DMS114 treated with DMSO at 0.1 percent for 48 hours (cell line): ENCODE data around the gene NAPB.
"Not testable (repeated sequence)": the region's sequence is repeated elsewhere in the genome, so short reads cannot be mapped to it uniquely, and the experiment has no call there.

Source experiments
- DNase-seq: peaks from one replicate; lab custom pipeline; 2025; ENCODE audit not compliant: unreplicated experiment; lab: John Stamatoyannopoulos, UW

The NAPB gene

DNA sequence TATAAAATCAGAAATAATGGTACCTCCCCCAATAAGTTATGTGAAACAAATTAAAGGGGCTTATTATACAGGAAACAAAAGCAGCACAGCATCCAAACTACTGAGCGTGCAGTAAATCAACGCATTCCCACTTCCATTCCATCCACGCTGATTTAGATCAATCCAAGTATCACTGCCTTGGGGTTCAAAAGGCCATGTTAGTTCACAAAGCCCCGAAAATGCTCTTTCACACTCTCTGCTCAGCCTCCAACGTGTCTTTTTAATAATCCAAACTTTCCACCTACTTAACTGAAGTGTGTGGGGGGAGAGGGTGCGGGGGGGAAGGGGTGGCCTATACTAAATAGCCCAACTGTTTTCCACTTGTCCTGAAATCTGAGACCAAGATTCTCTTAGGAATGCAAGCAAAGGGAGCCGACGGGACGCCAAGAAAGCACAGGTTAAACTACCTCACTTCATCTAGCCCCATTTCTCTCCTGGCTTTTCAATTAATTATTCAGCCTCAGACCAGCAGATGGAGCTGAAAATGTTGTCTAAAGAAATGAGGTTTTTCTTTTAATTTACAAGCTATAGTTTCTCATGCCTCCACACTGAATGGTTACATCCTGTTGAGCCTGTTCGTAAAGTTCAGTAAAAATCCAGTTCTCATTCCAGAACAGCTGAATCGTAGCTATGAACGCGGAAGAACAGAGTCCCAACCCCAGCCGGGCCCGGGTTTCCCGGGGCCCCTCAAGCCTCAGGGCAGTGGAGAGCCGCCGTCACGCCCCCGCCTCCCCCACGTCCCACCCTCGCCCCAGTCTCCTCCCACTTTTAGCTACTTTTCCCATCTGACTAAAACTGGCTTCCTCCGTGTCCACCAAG lies 71.7 kb downstream of the NAPB start:
- peak; percentile 68 for DNase-seq

DNA sequence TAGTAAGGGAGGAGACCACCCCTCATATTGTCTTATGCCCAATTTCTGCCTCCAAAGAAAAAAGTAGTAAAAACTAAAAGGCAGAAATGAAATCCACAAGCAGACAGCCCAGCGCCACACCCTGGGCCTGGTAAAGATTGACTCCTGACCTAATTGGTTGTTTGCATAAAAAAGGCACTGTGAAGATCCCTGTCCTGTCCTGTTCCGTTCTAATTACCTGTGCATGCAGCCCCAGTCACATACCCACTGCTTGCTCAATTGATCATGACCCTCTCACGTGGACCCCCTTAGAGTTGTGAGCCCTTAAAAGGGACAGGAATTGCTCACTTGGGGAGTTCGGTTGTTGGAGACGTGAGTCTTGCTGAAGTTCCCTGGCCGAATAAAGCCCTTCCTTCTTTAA lies 72.8 kb downstream of the NAPB start:
- DNase-seq: not testable (repeated sequence)

DNA sequence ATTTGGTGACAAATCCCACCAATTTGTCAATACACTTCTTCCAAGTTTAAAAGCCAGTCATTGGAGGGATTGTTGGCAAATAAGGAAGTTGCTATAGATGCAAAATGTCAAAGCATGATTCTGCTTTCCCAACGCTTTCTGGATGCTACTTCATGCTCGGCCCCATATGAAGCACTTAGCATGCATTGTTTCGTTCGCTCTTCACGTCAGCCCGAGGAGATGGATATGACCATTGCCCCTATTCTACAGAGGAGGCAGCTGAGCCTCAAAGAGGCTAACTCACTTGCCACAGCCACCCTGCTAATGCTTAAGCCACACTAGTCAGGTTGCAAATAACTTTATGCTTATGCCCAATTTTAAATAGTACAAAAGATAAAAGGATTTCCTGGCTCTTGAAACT lies 73.5 kb downstream of the NAPB start:
- no peak for DNase-seq

- no peak for DNase-seq
Observed at GRCh38 chr20:23346002-23346401, 75.3 kb downstream of the NAPB start.

- no peak for DNase-seq
Observed at GRCh38 chr20:23344336-23344735, 77.0 kb downstream of the NAPB start.

- no peak for DNase-seq
Observed at GRCh38 chr20:23343590-23343989, 77.7 kb downstream of the NAPB start.

DNA sequence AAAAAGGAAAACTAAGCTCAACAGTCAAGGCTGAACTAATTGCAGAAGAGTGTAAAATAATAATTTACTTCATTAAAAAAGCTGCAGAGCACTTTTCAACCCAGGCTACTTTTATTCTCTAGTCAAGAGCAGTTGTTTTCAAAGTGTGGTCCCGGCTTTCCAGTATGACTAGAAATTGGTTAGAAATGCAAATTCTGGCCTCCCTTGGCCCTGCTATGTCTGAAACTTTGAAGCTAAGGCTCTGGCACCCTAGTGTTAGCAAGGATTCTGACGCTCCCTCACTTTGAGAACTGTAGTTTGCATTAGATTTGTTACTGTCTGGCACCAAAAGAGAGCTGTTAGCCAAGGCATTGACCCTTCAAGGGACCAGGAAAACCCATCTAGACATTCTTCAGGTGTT lies 80.2 kb downstream of the NAPB start:
- no peak for DNase-seq

DNA sequence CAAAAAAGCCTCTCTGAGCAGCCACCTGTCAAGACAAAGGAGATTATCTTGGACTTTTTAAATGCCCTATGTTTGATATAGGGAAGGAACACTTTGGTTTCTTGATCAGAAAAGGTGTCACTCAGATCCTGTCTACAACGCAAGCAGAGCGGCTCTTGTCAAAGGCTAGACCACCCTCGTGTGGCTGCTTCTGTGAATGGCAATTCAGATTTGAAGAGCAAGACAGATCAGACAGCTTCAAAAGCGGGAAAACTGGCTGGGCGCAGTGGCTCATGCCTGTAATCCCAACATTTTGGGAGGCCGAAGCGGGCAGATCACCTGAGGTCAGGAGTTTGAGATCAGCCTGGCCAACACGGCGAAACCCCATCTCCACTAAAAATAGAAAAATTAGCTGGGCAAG lies 80.8 kb downstream of the NAPB start:
- DNase-seq: peak; percentile 43

GRCh38 chr20:23339986-23340385 lies 81.3 kb downstream of the NAPB start:
- DNase-seq: no peak

DNA sequence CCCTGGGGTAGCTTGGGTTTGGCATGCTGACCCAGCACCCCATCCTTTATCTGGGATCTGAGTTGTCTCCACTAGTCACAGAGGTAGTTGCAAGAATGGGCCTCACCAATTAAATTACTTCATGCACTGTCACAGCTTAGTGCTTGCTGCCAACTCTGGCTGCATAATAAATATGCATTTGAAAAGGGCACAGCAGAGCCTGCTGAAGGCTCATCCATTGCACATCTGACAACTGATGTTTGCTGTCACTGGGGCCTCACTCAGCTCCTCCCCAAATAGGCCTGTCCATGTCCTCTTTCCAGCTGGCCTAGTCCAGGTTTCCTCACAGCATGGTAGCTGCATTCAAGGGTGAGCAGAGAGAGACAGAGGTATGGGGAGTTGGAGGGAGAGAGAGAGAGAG lies 84.0 kb downstream of the NAPB start:
- no peak for DNase-seq

DNA sequence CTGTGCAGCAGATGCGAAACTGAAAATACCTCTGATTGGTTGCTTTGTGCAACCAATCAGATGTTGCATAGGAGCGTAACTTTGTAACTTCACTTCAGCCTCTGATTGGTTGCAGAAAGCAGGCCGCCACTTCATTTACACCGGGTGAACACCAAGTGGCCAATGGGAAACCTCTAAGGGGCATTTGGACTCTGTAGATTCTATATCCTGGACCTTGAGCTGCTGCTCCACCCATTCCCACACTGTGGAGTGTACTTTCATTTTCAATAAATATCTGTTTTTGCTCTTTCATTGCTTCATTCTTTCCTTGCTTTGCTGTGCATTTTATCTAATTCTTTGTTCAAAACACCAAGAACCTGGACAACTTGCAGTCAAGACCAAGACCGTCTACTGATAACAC lies 84.8 kb downstream of the NAPB start:
- DNase-seq: no peak

GRCh38 chr20:23335521-23335920 lies 85.8 kb downstream of the NAPB start:
- DNase-seq: no peak

- no peak for DNase-seq
Observed at GRCh38 chr20:23334111-23334510, 87.2 kb downstream of the NAPB start.

- no peak for DNase-seq
Observed at GRCh38 chr20:23332467-23332866, 88.8 kb downstream of the NAPB start.

DNA sequence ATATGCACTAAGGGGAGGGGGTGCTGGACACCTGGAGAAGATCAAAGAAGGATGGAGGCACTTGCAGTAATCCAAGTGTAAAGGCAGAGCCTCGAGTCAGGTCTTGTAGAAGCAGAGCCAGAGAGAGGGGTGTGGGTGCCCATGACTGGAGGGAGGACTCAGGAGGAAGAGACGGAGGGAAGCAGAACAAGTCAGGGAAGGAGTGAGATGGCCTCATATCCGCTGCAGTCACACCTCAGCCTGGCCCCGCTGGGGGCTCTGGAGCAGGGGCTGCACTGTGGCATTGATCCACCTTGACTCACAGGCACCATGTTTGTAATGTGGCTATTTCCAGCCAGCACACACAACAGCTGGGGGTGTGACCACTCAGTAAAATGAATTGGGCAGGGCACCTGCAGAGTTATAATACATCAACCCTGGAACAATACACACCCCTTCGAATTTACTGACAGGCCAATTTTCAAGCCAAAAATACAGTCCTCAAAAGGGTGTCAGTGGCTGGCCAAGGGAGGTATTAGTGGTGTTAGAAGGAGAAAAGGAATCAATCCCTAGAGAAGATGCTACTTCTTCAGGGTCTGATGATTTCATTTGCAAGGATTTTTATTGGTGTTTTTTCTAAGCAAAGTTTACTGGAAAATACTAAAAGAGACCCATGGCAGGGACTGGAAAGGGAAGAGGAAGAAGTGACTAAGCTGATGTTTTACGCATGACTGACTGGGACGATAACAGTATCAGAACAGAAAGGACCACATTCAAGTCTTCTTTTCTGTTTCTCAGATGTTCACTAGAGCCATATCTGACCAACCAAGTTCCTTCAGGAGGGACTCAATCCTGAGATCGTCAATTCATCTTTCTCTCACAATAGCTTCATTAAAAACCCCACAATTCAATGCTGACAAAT lies 89.6 kb downstream of the NAPB start:
- no peak for DNase-seq

- DNase-seq: no peak
Observed at GRCh38 chr20:23327617-23328333, 93.5 kb downstream of the NAPB start.

DNA sequence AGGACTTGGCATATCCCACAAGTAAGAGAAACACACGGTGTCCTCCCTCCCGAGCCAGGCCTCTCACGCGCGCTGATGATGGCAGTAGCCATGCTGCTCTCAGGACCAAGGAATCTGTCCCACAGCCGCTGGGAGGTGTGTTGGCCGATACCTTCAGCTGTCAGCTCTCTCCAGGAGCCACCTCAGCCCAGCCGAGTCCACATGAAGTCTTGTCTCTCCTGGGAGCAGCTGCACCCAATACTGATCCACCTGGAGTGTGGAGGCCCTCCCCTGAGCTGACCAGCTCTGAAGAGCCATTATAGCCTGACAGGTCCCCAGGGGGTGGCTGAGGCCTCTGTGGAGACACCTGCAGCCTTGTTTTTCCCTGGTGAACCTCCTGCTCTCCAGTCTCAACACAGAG lies 94.5 kb downstream of the NAPB start:
- no peak for DNase-seq

- no peak for DNase-seq
Observed at GRCh38 chr20:23325107-23325506, 96.2 kb downstream of the NAPB start.
